CD4-positive, alpha-beta T cell treated with Interleukin-21 for 1 hour (primary cell): Measurements from ENCODE around the gene AEBP2.
"Not testable (repeated sequence)": the region's sequence is repeated elsewhere in the genome, so short reads cannot be mapped to it uniquely, and the experiment has no call there.

Experiments used
- DNase-seq: peaks from one replicate; pipeline ENCODE4 v3.0.0-alpha.2; 2020

AEBP2 gene

DNA sequence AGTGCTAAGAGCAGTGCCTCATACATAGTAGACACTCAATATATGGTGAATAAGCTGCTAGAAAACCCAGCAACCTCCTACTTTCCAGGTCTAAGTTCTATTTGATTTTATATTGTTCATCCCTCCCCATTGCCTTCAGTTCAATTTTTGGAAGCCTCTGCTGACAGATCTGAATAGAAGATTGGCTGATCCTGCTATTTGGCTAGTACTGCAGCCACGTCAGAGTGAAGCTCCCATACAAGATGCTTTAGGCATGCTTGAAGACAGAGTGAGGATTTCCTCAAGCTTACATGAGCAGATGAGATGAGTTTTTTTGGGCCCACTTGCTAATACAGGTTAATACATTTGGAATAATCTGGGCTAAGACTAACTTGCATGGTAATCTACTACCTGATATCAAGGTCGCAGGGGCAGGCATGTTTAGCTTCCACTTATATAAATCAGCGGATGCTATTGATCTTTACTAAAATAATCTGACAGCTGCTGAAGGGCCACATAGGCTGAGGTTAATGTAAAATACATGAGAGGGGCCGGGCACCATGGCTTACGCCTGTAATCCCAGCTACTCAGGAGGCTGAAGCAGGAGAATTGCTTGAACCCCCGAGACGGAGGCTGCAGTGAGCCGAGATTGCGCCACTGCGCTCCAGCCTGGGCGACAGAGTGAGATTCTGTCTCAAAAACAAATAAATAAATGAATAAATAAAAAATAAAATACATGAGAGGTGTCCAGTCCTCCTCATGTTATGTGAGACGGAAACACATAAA is 15.9 kb upstream of the AEBP2 start:
- no peak for DNase-seq

DNA sequence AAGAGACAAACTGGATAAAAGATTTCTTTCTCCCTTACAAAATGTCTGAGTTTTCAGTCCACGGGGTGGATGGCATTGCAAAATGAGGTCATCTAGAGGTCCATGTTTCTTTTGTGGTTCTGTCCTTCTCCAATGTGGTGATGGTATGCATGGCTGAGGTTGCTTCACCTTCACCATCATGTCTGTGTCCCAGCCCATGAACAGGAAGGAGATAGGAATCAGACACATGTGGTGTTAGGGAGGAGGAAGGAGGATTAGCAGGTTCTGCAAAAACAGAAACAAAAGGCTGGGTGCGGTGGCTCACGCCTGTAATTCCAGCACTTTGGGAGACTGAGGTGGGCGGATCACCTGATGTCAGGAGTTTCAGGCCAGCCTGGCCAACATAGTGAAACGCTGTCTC is 11.0 kb upstream of the AEBP2 start:
- no peak for DNase-seq

DNA sequence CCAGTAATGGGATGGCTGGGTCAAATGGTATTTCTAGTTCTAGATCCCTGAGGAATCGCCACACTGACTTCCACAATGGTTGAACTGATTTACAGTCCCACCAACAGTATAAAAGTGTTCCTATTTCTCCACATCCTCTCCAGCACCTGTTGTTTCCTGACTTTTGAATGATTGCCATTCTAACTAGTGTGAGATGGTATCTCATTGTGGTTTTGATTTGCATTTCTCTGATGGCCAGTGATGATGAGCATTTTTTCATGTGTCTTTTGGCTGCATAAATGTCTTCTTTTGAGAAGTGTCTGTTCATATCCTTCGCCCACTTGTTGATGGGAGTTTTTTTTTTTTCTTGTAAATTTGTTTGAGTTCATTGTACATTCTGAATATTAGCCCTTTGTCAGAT is 9.8 kb upstream of the AEBP2 start:
- DNase-seq = not testable (repeated sequence)

DNA sequence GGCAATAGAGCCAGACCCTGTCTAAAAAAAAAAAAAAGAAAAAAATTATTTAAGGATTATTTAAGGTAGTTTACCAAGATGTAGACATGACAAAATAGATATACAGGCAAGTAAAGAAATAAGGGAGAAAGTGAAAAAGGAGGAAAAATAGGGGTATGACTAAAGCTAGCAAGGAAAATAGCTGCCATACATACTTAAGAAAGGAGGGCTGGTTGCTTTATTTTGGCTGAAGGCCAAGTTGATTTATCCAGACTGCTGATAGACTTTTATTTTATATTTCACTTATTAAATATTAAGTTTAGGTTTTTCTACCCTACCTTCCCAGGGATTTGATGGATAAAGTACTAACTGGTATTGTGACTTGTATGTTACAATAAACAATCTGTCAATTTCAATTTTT is 8.3 kb upstream of the AEBP2 start:
- DNase-seq = no peak

- DNase-seq = peak; percentile 11
Observed at GRCh38 chr12:19431407-19432308, 7.6 kb upstream of the AEBP2 start.

- DNase-seq = no peak
Observed at GRCh38 chr12:19432309-19433170, 6.8 kb upstream of the AEBP2 start.

DNA sequence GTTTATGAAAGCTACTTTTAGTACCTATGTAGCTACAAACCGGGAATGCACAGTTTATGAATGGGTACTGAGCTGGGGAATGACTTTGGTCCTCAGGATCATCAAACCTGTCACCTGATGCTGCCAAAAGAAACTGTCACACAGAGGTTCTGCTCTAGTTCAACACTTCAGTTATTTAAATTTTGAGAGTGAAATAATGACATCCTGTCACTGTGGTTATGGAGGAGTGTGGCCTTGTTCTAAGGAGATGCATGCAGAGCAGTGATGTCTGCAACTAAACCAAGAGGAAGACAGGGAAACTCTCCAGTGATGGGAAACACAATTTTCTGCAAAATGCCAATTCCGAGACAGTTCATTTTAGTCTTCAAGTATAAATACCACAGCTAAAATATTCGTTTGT is 4.8 kb upstream of the AEBP2 start:
- peak; percentile 12 for DNase-seq

DNA sequence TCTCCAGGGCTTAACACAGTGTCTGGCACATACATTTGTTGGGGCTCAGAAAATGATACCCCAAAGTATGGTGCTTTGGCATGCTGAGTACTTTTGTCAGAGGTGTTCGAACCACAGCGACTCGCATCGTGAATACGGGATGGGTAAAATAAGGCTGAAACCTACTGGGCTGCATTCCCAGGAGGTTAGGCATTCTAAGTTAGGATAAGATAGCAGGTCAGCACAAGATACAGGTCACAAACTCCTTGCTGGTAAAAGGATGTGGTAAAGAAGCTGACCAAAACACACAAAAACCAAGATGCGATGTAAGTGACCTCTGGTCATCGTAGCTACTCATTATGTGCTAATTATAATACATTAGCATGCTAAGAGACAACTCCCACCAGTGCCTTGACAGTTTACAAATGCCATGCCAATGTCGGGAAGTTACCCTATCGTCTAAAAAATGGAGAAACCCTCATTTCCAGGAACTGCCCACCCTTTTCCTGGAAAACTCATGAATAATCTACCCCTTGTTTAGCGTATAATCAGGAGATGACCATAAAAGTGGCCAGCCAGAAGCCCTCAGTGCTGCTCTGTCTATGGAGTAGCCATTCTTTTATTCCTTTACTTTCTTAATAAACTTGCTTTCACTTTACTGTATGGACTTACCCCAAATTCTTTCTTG is 3.3 kb upstream of the AEBP2 start:
- no peak for DNase-seq

GRCh38 chr12:19436931-19437330 is 2.4 kb upstream of the AEBP2 start:
- no peak for DNase-seq

DNA sequence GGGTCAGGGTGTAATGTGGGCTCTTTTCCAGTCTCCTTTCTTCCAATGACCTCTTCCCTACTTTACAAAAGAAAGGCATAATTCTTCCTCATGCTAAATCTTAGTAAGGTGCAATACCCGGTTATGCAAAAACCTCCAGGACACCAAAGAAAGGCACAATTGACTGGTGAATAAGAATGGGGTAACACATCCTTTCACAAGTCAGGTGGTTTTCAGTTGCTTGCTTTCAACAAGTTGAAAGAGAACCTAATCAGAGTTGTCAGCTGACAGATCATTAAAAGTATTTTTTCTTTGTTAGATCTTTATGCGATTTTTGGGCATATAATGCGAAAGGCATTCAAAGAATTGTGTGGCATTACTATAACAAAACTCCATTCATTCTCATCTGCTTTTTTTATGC is 1.3 kb upstream of the AEBP2 start:
- DNase-seq = no peak

DNA sequence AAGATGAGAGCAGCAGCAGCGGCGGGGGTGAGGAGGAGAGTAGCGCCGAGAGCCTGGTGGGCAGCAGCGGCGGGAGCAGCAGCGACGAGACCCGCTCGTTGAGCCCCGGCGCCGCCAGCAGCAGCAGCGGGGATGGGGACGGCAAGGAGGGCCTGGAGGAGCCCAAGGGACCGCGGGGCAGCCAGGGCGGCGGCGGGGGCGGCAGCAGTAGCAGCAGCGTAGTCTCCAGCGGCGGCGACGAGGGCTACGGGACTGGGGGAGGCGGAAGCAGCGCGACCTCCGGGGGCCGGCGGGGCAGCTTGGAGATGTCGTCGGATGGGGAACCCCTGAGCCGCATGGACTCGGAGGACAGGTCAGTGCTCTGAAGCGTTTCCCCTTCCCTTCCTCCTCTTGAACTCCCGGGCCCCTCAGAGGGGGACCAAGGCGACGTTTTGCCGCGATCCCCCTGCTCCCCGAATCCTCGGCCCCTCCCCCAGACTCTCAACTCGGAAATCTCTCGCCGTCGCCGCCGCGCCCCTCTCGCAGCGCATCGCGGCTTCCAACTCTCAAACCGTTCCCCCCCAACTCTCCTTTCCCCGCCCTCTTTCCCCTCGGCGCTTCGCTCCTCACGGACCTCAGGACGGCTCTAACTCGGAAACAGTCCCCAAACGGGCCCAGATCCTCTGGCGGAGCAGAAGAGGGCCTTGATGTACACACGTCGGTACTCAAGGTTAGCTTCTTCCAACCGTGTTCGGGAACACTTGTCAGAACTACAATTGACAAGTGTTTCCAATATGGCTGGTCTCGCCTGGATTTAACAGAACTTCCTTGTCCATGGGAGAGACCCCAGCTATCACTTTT is 947 bp downstream of the AEBP2 start:
- peak; percentile 68 for DNase-seq

DNA sequence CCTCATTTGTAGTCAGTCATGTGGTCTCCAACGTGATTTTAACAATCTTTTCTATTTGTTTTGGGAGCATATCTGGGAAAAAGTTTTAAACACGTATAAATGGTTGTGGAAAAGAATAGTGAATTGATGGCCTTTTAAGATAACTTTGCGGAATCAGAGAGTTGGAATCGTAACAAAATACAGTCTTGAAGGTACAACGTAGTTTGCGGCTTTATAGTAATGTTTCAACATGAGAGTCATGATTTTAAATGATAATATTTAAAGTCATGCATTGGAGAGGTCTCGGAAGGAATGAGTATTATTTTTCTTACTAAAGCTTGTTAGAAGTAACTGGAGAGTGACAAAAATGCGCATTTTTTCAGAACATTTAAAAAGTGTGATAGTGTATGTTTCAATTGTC is 1.6 kb downstream of the AEBP2 start:
- no peak for DNase-seq

GRCh38 chr12:19443585-19443984 is 4.3 kb downstream of the AEBP2 start:
- DNase-seq = no peak

DNA sequence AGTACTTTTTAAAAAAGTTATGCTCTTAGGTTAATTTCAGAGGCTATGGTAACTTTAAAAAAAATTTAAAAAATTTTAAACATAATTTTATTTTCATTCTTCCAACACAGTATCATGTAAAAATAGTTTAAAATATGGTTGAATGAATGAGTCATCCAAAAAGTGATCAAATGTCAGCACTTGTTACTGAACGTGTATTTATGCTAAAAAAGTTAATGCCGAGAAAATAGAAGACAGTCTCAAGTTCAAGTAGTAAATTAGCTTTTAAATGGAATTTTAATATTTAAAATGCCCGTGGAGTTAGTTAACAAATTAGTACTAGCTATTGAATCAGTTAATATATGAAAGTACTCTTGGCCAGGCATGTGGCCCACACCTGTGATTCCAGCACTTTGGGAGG is 4.8 kb downstream of the AEBP2 start:
- no peak for DNase-seq

DNA sequence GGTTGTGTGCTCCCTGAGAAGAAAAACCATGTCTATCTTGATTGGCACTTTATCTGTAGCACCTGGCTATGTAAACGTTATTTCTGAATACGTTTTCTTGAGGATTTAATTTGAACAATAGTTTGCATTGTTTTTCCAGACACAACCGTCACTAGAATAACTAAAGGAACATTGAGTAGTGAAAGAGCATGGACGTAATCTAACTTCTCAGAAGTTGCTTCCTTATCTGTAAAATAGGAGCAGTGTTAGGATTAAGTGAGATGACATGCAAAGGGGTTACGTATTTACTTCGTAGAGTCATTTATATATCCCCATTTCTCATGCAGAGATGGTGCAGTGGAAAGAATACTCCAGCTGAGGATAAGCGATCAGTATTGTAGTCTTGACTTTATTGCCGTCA is 8.1 kb downstream of the AEBP2 start:
- DNase-seq = no peak

DNA sequence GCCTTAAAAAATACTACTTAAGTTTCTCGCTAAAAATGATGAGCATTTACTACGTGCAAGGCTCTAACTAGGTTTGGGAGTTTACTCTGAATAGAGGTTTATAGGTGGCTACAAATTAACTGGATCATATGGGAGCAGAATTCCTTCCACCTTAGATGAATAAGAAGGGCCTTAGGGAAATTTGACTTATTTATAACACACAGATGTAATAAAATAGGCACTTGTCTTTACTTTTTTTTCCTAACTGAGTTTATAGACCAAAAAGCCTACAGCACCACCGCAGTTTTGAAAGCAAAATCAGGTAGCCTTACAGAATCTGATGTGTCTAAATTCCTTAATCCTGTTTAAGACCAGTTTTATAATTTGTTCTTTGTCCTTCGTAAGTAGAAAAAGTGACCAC is 10.5 kb downstream of the AEBP2 start:
- DNase-seq = no peak

DNA sequence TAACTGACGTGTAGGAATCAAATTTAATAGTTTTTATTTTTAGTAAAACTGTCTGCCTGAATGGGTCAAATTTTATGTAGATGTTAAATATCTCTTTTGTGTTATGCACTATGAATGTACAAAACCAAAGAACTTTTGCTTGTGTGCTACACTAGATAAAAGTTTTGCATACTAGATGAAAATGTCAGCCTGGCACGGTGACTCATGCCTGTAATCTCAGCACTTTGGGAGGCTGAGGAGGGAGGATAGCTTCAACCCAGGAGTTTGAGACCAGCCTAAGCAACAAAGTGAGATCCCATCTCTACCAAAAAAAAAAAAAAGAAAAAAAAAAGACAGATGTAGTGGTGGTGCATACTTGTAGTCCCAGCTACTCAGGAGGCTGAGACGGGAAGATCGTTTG is 11.1 kb downstream of the AEBP2 start:
- DNase-seq = no peak

DNA sequence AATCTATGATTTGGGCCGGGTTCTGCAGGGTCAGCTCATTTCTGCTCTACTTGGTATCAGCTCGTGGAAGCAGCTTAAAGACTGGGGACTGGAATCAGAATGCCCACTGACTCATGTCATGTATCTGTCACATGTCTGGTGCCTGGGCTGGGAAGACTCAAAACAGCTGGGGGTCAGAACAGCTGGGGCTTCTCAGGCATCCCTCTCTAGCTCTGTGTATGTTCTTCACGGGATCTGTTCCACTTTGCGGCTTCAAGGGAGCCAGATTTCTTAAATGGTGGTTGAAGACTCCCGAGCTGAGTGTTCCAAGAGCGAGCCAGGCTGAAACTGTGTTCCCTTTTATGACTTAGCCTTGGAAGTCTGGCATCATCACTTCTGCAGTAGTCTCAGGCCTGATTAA is 11.9 kb downstream of the AEBP2 start:
- no peak for DNase-seq

DNA sequence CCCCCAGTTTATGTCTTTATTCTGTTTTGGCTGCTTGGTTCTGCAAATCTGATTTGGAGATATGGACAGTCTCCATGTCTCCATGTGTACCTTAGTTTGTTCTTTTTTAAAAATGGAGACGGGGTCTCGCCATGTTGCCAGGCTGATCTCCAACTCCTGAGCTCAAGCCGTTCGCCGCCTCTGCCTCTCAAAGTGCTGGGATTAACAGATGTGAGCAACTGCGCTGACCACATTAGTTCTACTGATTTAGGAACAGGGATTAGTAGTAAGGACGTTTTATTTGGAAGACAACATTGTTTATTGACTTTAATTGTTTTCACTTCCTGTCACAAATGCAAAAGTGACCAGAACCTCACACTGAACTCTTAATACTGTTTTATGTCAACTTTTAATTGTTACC is 14.7 kb downstream of the AEBP2 start:
- no peak for DNase-seq

DNA sequence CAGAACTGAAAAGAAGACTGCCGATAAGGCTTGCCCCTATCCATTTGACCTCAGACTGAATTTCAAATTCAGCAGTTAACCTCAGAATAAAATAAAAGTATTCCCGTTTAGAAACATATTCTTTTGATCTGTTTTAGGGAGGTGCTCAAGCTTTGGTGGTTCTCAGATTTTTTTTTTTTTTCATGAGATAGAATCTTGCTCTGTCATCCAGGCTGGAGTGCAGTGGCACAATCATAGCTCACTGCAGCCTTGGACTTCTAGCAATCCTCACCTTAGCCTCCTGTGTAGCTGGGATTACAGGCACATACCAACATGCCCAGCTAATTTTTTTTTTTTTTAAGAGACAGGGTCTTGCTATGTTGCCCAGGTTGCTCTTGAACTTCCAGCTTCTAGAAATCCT is 15.5 kb downstream of the AEBP2 start:
- no peak for DNase-seq

GRCh38 chr12:19456176-19456575 is 16.9 kb downstream of the AEBP2 start:
- no peak for DNase-seq

DNA sequence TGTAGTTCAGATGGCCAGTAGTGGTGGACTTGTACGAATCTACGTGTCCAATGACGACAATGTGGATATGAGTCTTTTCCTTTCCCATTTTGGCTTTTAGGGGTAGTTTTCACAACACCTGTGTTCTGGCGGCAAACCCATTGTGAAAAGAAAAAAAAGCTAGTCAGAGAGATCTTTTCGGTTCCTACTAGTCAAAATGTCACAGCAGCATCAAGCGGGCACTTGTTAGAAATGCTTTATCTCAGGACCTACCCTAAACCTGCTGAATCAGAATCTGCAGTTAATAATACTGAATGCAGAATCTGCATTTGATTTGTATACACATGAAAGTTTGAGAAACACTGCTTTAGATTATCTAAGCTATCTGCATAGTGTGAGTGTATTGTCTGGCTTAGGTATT is 18.3 kb downstream of the AEBP2 start:
- no peak for DNase-seq
